DMS79 treated with DMSO at 0.1 percent for 48 hours (cell line): Measurements from ENCODE around the gene SAMD11.

Source experiments
- DNase-seq: peaks from one replicate; lab custom pipeline; 2025; lab: John Stamatoyannopoulos, UW

The SAMD11 gene

GRCh38 chr1:905071-905749 lies 18.5 kb upstream of the SAMD11 start:
- DNase-seq = peak; percentile 38

GRCh38 chr1:905811-906599 lies 17.7 kb upstream of the SAMD11 start:
- DNase-seq = no peak

- no peak for DNase-seq
These were observed 16.9 kb upstream of the SAMD11 start for GRCh38 chr1:906600-907420.

- no peak for DNase-seq
These were observed 15.9 kb upstream of the SAMD11 start for GRCh38 chr1:907611-908451.

- DNase-seq = no peak
These were observed 15.1 kb upstream of the SAMD11 start for GRCh38 chr1:908661-909060.

GRCh38 chr1:909861-910310 lies 13.8 kb upstream of the SAMD11 start:
- DNase-seq = no peak

- DNase-seq = no peak
These were observed 13.3 kb upstream of the SAMD11 start for GRCh38 chr1:910311-910880.

- DNase-seq = no peak
These were observed 12.6 kb upstream of the SAMD11 start for GRCh38 chr1:910881-911721.

GRCh38 chr1:911875-912739 lies 11.6 kb upstream of the SAMD11 start:
- no peak for DNase-seq

GRCh38 chr1:912740-913301 lies 10.9 kb upstream of the SAMD11 start:
- DNase-seq = no peak

GRCh38 chr1:913491-914130 lies 10.1 kb upstream of the SAMD11 start:
- peak; percentile 33 for DNase-seq

- no peak for DNase-seq
These were observed 9.4 kb upstream of the SAMD11 start for GRCh38 chr1:914131-914890.

- DNase-seq = no peak
These were observed 8.8 kb upstream of the SAMD11 start for GRCh38 chr1:914891-915280.

- no peak for DNase-seq
These were observed 8.2 kb upstream of the SAMD11 start for GRCh38 chr1:915295-916172.

GRCh38 chr1:916173-917075 lies 7.3 kb upstream of the SAMD11 start:
- DNase-seq = no peak

GRCh38 chr1:917076-917459 lies 6.7 kb upstream of the SAMD11 start:
- DNase-seq = no peak
